Right hindlimb (tissue), 1 donor: ENCODE data around the gene NTHL1.
A peak's percentile ranks its signal among the peaks of the same experiment; 100 is the strongest.
"Not testable (repeated sequence)": the region's sequence is repeated elsewhere in the genome, so short reads cannot be mapped to it uniquely, and the experiment has no call there.

Experiments used
- DNase-seq: peaks from one replicate; pipeline ENCODE4 v3.0.0-alpha.2; 2018

Gene NTHL1

DNA sequence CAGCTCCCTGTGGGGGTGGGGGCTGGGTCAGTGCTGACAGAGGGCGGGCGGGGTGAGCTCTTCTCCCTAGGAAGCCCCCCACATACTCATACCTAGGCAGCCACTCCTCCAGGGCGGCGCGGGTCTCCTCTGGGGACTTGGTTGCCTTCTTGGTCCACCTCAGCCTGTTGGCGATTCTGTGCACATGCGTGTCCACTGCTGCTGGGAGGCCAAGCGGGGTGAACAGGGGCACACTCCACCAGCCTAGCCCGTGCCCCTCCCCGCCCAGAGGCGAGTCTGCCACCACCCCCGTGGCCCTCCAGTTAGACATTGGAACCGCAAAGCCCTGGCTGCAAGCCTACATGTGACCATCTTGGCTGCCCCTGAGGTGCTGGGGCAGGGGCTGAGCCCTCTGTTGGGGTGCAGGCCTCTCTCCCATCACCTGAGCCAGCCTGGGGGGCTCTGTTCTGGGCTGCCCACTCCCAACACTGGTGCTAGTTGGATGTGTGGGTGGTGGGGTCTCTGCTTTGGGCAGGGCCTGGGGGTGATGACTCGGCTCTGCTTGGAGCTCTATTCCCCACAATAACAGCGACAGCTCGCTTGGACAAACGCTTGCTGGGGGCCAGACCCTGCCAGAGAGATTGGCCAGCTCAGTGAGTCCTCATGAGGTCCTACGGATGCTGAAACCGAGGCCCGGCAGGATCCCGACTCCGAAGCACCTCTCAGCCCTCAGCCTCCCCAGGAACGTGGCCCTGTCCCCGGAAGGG, 7.4 kb downstream of the NTHL1 start:
- DNase-seq, result peak; percentile 49

DNA sequence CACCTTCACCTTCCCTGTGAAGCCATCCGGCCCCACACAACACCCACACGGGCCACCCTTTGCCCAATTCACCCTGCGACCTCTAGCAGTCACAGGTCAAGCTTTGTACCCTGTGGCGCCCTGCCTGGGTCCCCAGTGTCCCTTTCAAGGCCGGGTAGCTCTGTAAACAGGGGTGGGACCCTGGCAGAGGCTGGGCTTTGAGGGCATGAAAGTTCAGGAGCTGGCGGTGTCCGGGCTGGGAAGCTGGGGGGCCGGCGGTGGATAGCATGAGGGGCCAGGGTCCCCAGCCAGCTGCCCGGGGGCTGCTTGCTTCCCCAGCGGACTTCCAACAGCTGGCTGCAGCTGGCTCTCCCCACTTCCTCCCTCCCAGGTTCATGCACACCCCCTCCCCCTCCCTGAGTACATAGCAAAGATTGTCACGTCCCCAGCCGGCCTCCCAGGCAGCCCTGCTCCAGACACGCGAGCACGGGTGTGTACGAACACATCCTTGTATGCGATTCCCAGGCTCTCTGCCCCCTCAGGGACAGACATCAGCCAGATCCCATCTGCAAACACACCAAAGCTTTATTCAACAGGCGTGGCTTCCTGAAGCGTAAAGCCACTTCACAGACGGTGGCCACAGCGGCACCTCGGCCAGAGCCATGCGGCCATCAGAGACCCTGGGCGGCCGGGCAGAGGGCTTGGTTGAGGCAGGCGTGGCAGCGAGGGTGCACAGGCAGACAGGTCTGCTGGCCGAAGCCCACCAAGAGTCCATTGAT, 8.2 kb downstream of the NTHL1 start:
- DNase-seq, result peak; percentile 90

DNA sequence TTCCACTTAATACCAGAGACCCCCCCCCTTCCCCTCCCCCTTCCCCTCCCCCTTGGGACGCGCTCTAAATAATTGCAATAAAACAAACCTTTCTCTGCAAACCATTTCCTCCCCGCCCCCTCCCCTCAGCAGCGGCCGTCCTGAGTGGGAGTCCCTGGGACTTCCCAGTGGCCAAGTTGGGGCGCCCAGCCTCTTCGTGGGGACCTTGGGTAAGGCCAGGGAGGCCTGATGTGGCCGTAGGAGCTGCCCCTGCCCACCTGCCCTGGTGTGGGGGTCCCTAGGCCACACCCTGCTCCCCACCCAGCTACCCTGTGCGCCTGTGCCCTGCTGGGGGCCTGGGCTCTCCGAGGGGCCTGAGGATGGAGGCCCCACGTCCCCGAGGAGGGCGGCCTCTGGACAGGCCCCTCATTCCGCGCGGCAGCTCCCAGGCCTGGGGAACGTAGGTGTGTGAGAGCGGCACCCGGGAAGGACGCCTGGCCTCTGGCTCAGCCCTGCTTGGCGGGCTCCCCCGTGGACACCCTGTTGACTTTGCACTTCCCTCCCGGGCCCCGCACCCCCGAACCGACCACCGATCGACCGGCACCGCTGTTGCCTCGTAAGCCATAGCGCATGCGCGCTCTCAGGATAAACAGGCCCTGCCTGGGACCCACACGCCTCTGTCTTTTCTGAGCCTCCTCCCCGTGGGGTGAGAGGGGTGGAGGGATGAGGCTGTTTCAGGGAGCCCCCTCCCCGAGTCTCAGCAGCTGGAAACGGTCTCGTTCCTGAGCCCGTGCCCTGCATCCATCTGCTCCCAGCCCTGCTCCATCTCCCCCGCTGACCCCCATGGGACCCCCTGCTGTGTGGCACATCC, 9.0 kb downstream of the NTHL1 start:
- DNase-seq, result peak; percentile 83

DNA sequence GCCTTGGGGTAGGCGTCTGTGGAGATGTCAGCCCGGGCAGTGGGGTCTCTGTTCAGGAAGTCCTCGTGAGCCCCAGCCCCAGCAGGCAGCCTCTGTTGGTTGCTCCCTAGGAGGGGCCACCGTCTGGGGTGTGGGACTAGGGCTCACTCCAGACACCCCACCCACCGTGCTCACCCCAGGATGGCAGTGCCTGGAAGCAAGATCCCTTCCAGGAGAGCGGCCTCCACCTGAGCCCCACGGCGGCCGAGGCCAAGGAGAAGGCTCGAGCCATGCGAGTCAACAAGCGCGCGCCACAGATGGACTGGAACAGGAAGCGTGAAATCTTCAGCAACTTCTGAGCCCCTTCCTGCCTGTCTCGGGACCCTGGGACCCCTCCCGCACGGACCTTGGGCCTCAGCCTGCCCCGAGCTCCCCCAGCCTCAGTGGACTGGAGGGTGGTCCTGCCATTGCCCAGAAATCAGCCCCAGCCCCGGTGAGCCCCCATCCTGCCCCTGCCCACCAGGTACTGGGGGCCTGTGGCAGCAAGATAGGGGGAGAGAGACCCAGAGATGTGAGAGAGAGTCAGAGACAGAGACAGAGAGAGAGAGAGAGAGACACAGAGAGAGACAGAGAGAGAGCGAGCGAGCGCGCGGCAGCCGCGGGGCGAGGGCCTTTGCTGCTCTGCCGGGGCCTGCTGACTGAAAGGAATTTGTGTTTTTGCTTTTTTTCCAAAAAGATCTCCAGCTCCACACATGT, 9.8 kb downstream of the NTHL1 start:
- peak; percentile 43 for DNase-seq

DNA sequence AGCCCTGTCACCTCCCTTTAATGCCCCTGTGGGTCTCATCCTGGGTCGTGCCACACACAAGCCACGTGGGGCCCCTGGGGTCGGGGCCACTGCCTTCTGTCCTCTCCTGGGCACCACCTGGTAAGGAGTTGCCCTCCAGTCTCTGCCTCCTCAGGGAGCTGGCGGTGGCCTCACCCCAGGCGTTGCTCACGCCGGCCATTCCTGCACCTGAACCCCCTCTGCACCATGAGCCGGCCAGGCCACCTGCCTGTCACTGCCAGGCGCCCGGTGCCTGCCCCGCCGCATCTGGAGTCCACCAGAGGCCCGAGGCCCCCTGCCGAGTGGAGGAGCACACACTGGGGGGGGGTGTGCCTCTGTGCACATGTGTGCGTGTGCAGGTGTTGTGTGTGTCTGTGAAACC, 10.5 kb downstream of the NTHL1 start:
- no peak for DNase-seq

DNA sequence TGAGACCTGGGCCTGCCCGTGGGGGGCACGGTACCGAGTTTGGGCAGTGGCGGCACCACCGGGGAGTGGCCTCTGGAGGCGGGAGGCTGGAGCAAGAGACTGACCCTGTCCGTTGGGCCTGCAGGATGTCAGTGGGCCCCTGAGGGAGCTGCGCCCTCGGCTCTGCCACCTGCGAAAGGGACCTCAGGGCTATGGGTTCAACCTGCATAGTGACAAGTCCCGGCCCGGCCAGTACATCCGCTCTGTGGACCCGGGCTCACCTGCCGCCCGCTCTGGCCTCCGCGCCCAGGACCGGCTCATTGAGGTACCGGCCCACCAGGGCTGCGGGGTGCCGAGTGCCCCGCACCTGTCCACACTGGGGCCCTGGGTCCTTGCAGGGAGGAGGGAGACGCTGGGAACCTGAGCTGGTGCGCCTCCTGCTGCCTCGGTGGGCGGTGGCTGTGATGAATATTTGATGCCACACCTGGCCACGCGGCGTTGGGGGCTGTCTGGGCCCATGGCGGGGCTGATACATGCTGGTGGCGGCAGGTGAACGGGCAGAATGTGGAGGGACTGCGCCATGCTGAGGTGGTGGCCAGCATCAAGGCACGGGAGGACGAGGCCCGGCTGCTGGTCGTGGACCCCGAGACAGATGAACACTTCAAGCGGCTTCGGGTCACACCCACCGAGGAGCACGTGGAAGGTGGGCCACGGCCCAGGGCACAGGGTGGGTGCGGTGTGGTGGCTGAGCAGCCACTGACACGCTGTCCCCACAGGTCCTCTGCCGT, 11.3 kb downstream of the NTHL1 start:
- no peak for DNase-seq

DNA sequence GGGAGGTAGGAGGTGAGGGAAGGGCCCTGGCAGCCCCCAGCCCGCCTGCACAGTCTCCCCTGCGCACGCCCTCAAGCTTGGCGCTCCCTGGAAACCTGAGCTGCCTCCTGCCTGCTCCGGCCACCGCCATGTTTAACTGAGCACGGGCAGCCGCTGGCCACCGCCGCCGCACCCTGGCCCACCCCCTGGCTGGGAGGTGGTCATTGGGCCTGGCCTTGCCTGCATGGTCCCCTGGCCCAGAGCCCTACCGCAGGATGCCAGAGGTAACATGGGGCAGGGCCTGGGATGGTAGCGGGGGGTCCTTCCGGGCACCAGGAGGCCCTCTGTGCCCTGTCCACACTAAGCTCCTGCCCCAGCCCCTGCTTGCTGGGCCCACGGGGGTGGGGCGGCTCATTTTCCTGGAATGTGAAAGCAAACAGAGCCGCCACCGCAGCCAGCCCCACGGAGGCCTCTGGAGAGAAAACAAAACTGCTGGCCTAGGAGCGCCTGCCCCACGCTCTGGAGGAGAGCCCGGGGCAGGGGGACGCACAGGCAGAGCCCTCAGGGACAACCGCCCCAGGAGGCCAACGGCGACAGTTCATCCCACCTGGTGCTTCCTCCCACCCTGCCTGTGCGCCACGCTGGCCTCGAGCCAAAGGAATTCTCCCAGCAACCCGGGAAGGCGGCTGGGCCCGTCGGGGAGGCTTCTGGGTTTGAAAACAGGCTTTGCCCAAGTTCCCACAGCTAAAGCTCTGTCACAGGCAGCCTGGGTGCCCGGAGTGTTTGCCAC, 12.0 kb downstream of the NTHL1 start:
- DNase-seq, result peak; percentile 83

DNA sequence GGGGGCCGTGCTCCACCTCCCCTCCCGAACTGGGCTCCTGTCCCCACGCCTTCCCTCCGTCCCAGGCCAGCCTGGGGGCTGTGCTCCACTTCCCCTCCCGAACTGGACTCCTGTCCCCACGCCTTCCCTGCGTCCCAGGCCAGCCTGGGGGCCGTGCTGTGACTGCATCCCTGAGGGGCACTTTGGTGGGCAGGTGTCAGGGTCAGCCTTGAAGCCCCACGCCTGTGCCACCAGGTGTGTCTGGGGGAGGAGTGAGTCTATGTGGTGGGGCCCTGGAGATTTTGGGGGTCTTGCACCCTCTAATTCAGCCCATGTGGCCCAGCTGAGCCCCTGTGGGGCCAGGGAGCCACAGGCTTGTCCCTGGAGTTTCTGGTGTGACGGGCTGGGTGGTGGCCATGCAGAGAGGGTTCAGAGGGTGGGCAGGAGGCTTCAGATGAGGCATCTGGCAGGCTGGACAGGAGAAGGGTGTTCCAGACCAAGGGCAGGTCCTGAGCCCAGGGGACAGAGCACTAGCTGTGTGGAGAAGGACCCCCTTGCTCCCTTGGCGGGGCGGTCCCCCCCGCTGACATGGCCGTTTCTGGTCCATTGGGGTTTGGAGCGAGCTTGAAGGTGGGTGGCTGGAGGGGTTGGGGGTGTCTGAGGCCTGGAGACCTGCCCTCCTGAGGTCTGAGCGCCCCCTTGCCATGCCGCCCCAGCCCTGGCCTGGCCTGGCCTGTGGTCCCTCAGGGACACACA, 12.8 kb downstream of the NTHL1 start:
- no peak for DNase-seq

DNA sequence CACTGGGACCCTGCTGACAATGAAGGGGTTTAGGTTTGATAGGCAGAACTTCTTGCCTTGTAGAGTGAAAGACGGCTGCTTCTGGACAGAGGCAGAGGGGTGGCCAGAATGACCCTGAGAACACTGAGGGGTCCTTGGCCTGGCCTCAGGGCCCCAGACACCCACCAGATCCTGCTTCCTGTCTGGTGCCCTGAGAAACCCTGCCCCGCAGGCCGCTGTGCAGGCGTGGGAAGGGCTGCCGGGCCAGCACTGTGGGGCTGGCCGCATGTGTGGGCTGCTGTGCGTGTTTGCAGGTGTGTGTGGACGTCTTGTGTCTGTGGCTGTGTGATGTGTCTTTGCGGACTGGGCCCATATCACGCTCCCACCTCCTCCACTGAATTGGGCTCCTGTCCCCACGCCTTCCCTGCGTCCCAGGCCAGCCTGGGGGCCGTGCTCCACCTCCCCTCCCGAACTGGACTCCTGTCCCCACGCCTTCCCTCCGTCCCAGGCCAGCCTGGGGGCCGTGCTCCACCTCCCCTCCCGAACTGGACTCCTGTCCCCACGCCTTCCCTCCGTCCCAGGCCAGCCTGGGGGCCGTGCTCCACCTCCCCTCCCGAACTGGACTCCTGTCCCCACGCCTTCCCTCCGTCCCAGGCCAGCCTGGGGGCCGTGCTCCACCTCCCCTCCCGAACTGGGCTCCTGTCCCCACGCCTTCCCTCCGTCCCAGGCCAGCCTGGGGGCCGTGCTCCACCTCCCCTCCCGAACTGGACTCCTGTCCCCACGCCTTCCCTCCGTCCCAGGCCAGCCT, 13.5 kb downstream of the NTHL1 start:
- not testable (repeated sequence) for DNase-seq

DNA sequence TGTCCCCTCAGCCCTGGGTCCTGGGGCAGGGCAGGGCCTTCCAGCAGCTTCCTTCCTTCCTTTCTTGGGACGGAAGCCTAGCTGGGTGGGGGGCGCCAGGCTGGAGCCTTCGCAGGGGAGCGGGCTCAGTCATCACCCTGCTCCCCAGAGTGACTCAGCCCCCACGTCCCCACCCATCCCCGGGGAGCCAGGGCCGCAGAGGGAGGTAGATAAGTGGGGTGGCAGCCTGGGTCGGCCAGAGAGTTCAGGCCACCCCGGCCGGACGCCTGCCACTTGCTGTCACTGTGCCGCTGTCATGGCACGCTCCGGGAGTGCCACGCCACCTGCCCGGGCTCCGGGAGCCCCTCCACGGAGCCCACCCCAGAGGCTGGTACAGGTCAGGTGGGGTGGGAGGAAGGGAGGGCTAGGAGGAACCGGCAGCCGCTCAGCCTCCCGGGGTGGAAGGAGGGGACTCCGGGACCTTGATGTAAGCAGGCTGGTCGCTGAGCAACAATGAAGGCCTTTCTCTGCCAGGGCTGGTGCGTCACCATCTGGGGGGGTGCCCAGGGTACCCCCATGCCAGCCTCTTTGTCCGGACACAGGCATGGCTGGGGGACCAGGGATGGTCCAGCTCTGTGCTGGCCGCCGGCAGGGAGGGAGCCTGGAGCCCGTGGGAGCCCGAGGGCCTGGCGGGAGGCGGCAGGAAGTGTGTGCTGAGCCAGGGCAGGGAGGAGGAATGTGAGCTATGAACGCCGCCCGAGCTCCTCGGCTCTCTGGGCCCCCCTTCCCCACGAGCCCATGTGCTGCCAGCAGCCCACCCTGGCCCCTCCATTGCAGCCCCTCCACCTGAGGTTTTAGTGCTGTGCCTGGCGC, 14.4 kb downstream of the NTHL1 start:
- DNase-seq, result peak; percentile 83

DNA sequence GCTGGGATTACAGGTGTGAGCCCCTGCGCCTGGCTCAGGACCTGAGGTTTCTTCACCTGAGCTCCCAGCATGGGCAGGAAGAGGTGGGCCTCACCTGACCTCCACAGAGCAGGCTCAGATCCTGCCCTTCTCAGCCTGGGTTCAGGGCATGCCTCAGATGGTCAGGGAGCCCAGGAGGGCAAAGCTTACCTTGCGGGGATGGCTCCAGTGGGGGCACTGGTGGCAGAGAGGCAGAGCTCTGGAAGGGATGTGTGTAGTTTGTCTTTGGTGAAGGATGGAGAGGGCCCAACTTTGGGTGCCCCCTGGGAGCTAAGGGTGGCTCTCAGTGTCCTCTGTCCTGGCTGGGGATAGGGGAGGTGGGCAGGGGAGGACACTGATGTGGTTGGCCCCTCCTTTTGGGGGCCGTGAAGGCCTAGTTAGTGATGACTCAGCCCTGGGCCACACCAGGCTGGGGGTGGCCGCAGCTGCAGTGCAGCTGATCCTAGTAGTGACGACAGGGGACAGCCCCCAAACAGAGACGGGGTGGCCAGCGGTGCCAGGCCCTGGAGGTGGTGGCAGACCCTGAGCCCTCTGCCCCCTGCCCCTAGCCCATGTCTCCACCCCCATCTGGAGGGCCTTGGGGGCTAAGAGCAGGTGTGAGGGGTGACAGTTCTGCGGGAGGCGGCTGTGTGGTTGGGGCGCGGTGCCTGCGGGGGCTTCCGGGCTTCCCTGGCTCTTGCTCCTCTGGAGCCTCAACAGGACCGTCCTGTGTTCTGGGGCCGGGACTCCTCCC, 15.2 kb downstream of the NTHL1 start:
- peak; percentile 51 for DNase-seq

DNA sequence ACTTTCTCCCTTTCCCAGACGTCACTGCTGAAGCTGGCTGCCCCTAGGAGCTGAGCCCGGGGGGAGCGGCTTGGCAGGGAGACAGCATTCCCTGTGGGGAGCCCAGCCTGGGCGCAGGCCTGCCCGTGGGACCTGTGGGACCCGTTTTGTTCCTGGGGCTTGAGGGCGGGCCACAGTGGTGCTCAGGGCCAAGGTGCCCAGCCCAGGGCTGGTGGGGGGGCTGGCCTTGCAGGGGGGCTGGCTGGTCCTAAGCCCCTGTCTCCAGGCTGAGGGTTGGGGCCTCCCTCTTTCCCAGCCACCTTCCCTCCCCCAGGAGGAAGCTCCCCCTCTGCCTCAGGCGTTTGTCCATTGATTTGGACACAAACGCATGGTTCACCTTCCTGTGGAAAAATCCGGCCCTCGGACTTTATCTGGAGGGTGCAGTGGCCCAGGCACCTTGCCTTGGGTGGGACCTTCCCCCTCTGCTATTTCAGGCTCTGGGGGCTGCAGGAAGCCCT, 16.5 kb downstream of the NTHL1 start:
- no peak for DNase-seq

DNA sequence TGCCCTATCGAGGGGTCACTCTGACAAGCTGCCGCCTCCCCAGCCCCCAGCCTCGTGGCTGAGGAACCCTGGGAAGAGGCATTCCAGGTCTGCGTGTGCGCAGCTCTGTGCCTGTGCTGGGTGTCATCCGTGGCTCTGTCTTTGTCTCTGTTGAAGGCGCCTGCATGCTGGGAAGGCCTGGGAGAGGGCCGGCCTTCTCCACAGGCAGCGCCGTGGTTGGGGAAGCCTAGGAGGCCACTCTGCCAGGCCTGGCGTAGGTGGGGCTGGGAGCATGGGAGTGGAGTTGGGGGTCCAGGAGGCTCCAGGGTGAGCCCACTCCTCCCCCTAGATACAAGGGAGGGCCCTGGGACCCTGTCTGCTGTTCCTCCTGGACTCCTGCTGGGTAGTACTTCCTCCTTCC, 17.6 kb downstream of the NTHL1 start:
- no peak for DNase-seq

DNA sequence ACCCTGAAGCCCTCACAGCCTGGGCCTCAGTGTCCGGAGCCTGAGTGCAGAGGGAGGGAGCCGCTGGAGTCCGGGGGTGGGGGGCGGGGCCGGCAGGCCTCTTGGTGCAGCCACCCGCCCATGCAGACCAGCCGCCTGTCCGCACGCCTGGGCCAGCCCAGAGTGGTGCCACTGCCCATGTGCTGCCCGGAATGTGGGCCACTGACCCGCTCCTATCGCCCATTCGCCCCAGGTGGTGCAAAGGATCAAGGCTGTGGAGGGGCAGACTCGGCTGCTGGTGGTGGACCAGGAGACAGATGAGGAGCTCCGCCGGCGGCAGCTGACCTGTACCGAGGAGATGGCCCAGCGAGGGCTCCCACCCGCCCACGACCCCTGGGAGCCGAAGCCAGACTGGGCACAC, 18.3 kb downstream of the NTHL1 start:
- DNase-seq, result no peak

DNA sequence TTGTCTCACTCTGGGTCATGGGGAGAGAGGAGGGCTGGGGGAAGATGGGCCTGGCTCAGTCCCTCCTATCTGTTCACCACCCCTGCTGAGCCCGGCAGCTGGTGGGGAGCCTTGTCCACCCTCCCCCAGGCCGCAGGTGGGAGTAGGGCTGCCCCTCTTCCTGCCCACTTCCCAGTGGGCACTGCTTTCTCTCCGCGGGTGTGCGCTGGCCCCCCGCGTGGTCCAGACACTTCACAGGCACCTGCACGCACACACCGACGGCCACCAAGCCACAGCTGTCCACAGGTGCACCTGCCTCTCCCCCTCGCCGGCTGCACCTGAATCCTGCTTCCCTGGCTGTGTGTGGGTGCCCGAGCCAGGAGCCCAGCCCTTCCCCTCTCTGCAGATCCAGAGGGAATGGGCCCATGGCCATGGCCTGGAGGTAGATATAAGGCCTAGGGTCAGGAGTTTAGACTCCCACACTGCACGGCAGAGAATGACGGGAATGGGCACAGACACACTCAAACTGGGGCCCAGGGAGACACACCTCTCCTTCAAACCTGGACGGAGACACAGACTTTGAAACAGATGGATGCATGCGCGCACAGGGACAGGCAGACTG, 18.9 kb downstream of the NTHL1 start:
- DNase-seq, result no peak

DNA sequence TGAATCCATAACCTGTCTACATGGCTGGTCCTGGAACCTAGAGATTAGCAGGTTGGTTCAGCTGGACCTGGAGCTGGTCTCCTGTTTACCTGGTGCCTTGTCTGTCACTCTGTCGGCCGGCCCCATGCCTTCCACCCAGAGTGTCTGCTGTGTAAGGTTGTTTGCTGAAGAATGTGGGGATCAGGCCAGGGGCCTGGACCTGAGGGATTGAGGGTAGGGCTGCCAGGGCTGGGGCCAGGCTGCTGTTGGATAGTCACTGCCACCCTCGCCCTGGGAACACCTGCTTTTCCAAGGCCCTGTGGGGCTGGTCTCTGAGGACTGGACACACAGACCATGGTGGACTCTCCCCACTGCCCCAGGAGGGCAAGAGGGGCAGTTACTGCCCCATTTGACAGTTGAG, 19.5 kb downstream of the NTHL1 start:
- no peak for DNase-seq
